Endothelial cell (in vitro differentiated cells): ENCODE results near the gene SMPD2. TPM values are rescaled to one million over a fixed set of nuclear protein-coding genes. Genes with fewer than 3 reads are reported as not detected.

Source experiments
- DNase-seq: peaks from one replicate; pipeline ENCODE4 v3.0.0; 2021; ENCODE audit warnings: low spot score
- H3K27ac Mint-ChIP-seq: one replicate; pipeline ENCODE4 v1.8.0; 2021; ENCODE audit warnings: mixed read lengths, inconsistent platforms; ENCODE audit not compliant: unreplicated experiment
- H3K27me3 Mint-ChIP-seq: one replicate; pipeline ENCODE4 v1.8.0; 2021; ENCODE audit warnings: mild to moderate bottlenecking, moderate library complexity, mixed read lengths, inconsistent platforms; ENCODE audit not compliant: unreplicated experiment
- H3K36me3 Mint-ChIP-seq: one replicate; pipeline ENCODE4 v1.8.0; 2021; ENCODE audit warnings: mild to moderate bottlenecking, low read depth, mixed read lengths, inconsistent platforms; ENCODE audit not compliant: unreplicated experiment
- H3K4me1 Mint-ChIP-seq: one replicate; pipeline ENCODE4 v1.8.0; 2021; ENCODE audit warnings: mild to moderate bottlenecking, mixed read lengths, inconsistent platforms; ENCODE audit not compliant: unreplicated experiment
- H3K4me3 Mint-ChIP-seq: one replicate; pipeline ENCODE4 v1.8.0; 2021; ENCODE audit warnings: mild to moderate bottlenecking, mixed read lengths, inconsistent platforms; ENCODE audit not compliant: unreplicated experiment
- H3K9me3 Mint-ChIP-seq: one replicate; pipeline ENCODE4 v1.8.0; 2021; ENCODE audit warnings: mixed read lengths, inconsistent platforms; ENCODE audit not compliant: unreplicated experiment
- CTCF ChIP-seq: fragments of 200-600 bp; sonication (generic); IDR thresholded peaks from one replicate; pipeline ENCODE4 v1.5.0; 2021; ENCODE audit warnings: antibody characterized with exemption; ENCODE audit not compliant: unreplicated experiment
- total RNA-seq: library from RNA; stranded (reverse); fragmentation: NEBNext Ultra II Directional; extraction: Animal tissue kit (Norgen Biotek cat#: 25700); gene quantifications from one replicate; pipeline ENCODE4 v1.2.1, GENCODE V29; 2021; ENCODE audit not compliant: unreplicated experiment

SMPD2 gene
- total RNA-seq, 1 donor from 2014 or later = 8.8 TPM

GRCh38 chr6:109478222-109478805 lies 37.8 kb downstream of the SMPD2 start:
- DNase-seq = no peak

GRCh38 chr6:109478841-109479624 lies 38.5 kb downstream of the SMPD2 start:
- no peaks in the 10 kb centered on the region for H3K9me3 Mint-ChIP-seq
- H3K4me1 Mint-ChIP-seq = peaks cover 9% of the 10 kb centered on the region
- DNase-seq = no peak
- H3K36me3 Mint-ChIP-seq = peaks cover 7% of the 10 kb centered on the region
- H3K27me3 Mint-ChIP-seq = peaks cover 3% of the 10 kb centered on the region
- TF ChIP-seq CTCF = no peak
- H3K27ac Mint-ChIP-seq = no peak overlapping the region
- H3K4me3 Mint-ChIP-seq = no peak overlapping the region

More at GRCh38 chr6:109478222-109478805, 37.8 kb downstream of the SMPD2 start:
- Mint-ChIP-seq H3K4me3 (no peak overlapping the region), H3K36me3 (peaks cover 10% of the 10 kb centered on the region), H3K27ac (no peak overlapping the region), H3K27me3 (peaks cover 3% of the 10 kb centered on the region), H3K9me3 (no peaks in the 10 kb centered on the region), H3K4me1 (peaks cover 4% of the 10 kb centered on the region)
- TF ChIP-seq CTCF = no peak

GRCh38 chr6:109480993-109481480 lies 40.5 kb downstream of the SMPD2 start:
- Mint-ChIP-seq H3K4me1 (peaks cover 9% of the 10 kb centered on the region), H3K27me3 (peaks cover 5% of the 10 kb centered on the region), H3K9me3 (no peaks in the 10 kb centered on the region), H3K27ac (no peak overlapping the region), H3K36me3 (peaks cover 7% of the 10 kb centered on the region), H3K4me3 (no peak overlapping the region)
- TF ChIP-seq CTCF = no peak
- no peak for DNase-seq

GRCh38 chr6:109482905-109483734 lies 42.6 kb downstream of the SMPD2 start, which contains the start of gene ZBTB24:
Gene ZBTB24, minus strand, starts transcription at chr6:109483219. Its CDS starts 1,193 bp downstream, at chr6:109482026.
- no peak for TF ChIP-seq CTCF
- no peaks in the 10 kb centered on the region for H3K9me3 Mint-ChIP-seq
- H3K36me3 Mint-ChIP-seq = peaks cover 7% of the 10 kb centered on the region
- H3K27me3 Mint-ChIP-seq = peaks cover 7% of the 10 kb centered on the region
- H3K4me3 Mint-ChIP-seq = peak within 1 kb of the TSS; percentile 95
- H3K4me1 Mint-ChIP-seq = peaks cover 9% of the 10 kb centered on the region
- peak within 1 kb of the TSS; percentile 48 for H3K27ac Mint-ChIP-seq
- DNase-seq = peak; percentile 86
